HL-60 (cell line): Measurements from ENCODE around the gene KIF26B.

Source experiments
- DNase-seq, 2 experiments: peaks; one replicate each; pipeline ENCODE4 v3.0.0-alpha.2; 2010 to 2020; ENCODE audit warnings: low read depth in 1 of 2, low spot score in 1 of 2
- H3K27ac ChIP-seq: fragments of 250-450 bp; sonication (Bioruptor Pico); replicated peaks from 2 replicates; pipeline ENCODE4 v1.5.1; 2020; ENCODE audit warnings: mild to moderate bottlenecking, moderate library complexity
- H3K27me3 ChIP-seq: fragments of 250-450 bp; sonication (Bioruptor Pico); 2 replicates; pipeline ENCODE4 v1.5.1; 2021; ENCODE audit warnings: mild to moderate bottlenecking, moderate library complexity; ENCODE audit not compliant: insufficient read depth, poor library complexity, severe bottlenecking
- H3K4me3 ChIP-seq: replicated peaks from 2 replicates; pipeline ENCODE4 v1.5.1; 2011; ENCODE audit warnings: mild to moderate bottlenecking, control low read depth, low read length; ENCODE audit not compliant: insufficient read depth
- GABPA ChIP-seq: IDR thresholded peaks from 2 replicates; pipeline ENCODE4 v1.6.1; 2012; ENCODE audit warnings: low read depth
- POLR2AphosphoS5 ChIP-seq: IDR thresholded peaks from 2 replicates; pipeline ENCODE4 v1.6.1; 2012; ENCODE audit warnings: low read depth
- REST ChIP-seq: IDR thresholded peaks from 2 replicates; pipeline ENCODE4 v1.6.1; 2012; ENCODE audit warnings: low read depth; ENCODE audit not compliant: insufficient replicate concordance
- SPI1 ChIP-seq: IDR thresholded peaks from 2 replicates; pipeline ENCODE4 v1.6.1; 2012; ENCODE audit warnings: low read depth, mild to moderate bottlenecking, borderline replicate concordance
- TF ChIP-seq, protein P1 (sequence below): IDR thresholded peaks from one replicate; pipeline ENCODE4 v1.5.1; 2011; ENCODE audit warnings: low read length, control low read depth, inconsistent platforms; ENCODE audit not compliant: insufficient read depth

The KIF26B gene

DNA sequence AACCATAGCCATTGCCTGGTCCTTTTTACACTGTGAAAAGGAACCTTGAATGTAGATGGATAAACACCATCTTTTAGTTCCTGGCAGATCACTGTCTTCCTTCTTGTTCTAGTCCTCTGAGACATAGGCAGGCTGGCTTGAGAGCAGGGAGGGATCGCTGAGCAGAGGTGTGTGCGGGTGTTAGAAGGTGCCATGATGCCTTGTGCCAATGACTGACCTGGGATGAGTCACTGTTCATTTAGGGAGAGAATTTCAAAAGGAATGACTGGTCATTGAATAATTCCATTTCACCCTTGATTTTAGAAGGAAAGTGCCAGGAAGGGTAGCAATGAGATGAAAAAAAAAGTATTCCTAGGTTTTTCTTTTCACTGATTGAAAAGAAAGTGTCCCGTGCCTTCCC lies 383.9 kb downstream of the KIF26B start:
- no peak for TF ChIP-seq SPI1
- no peak for TF ChIP-seq REST
- TF ChIP-seq POLR2AphosphoS5 = no peak
- TF ChIP-seq GABPA = no peak
- TF ChIP-seq, protein P1, sequence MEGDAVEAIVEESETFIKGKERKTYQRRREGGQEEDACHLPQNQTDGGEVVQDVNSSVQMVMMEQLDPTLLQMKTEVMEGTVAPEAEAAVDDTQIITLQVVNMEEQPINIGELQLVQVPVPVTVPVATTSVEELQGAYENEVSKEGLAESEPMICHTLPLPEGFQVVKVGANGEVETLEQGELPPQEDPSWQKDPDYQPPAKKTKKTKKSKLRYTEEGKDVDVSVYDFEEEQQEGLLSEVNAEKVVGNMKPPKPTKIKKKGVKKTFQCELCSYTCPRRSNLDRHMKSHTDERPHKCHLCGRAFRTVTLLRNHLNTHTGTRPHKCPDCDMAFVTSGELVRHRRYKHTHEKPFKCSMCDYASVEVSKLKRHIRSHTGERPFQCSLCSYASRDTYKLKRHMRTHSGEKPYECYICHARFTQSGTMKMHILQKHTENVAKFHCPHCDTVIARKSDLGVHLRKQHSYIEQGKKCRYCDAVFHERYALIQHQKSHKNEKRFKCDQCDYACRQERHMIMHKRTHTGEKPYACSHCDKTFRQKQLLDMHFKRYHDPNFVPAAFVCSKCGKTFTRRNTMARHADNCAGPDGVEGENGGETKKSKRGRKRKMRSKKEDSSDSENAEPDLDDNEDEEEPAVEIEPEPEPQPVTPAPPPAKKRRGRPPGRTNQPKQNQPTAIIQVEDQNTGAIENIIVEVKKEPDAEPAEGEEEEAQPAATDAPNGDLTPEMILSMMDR = no peak
- no peaks in the 10 kb centered on the region for H3K27me3 ChIP-seq
- no peak overlapping the region for H3K27ac ChIP-seq
- no peak overlapping the region for H3K4me3 ChIP-seq
- no peak for DNase-seq

DNA sequence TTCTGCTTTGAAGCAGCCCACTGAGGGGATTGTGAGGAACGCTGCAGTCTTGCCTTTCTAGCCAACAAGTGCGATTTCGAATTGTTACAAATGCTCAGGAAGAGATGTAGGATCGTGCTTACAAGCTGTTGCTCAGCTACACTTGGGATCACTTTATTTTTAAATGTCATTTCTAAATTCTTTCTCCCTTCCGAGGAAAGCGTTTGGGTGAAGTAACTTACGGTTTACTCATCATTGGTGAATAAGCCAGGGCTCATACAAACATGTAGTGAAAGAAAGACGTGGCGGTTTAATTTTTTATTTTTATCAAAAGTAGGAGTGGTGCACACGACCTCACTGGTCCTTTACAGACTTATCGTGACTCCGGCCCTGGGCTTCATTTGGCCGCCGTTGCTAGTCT lies 386.6 kb downstream of the KIF26B start:
- DNase-seq = no peak
- no peaks in the 10 kb centered on the region for H3K27me3 ChIP-seq
- TF ChIP-seq, protein P1 = no peak
- TF ChIP-seq REST (no peak), POLR2AphosphoS5 (no peak), GABPA (no peak), SPI1 (no peak)
- no peak overlapping the region for H3K4me3 ChIP-seq
- no peak overlapping the region for H3K27ac ChIP-seq

- no peak overlapping the region for H3K4me3 ChIP-seq
- no peak overlapping the region for H3K27ac ChIP-seq
- no peak for DNase-seq
- no peaks in the 10 kb centered on the region for H3K27me3 ChIP-seq
- no peak for TF ChIP-seq POLR2AphosphoS5
- no peak for TF ChIP-seq REST
- TF ChIP-seq SPI1 = no peak
- no peak for TF ChIP-seq GABPA
Observed at GRCh38 chr1:245542365-245542764, 387.6 kb downstream of the KIF26B start.

- Histone ChIP-seq H3K27me3 (no peaks in the 10 kb centered on the region), H3K4me3 (no peak overlapping the region), H3K27ac (no peak overlapping the region)
- TF ChIP-seq SPI1 (no peak), GABPA (no peak), POLR2AphosphoS5 (no peak), REST (no peak)
- TF ChIP-seq, protein P1 = no peak
- DNase-seq = no peak
Observed at GRCh38 chr1:245544236-245544635, 389.5 kb downstream of the KIF26B start.
